ENCODE measurements around the gene LHFPL4. TPM values are rescaled to one million over a fixed set of nuclear protein-coding genes. Genes with fewer than 3 reads are reported as not detected.
"Not testable (repeated sequence)": the region's sequence is repeated elsewhere in the genome, so short reads cannot be mapped to it uniquely, and the experiment has no call there.

Gene LHFPL4
- under 1 TPM in 6 of 10 donors, not detected in 4; 0.03 to 0.08 (median 0.05) TPM for polyA plus RNA-seq (ENCODE audit: insufficient read length in 10 of 10)
- long read RNA-seq, donor 1: 0 reads
- long read RNA-seq, donor 2: 0 reads
- long read RNA-seq, donor 3: 0 reads
- long read RNA-seq, donor 4: 0 reads
- long read RNA-seq, donor 5: 0 reads
- long read RNA-seq, donor 6: 0 reads
- long read RNA-seq, donor 7: 0 reads
- long read RNA-seq, donor 8: 0 reads
- long read RNA-seq, donor 9: 0 reads

GRCh38 chr3:9553021-9553947, at the start of gene LHFPL4:
LHFPL4 (minus strand) TSS chr3:9553822; CDS start chr3:9552679, 1,143 bp downstream.
- no peak for DNase-seq

- no peak for DNase-seq
Measured at GRCh38 chr3:9602620-9603019, 49.0 kb upstream of the LHFPL4 start.

GRCh38 chr3:9601006-9601581, 47.5 kb upstream of the LHFPL4 start:
- DNase-seq: not testable (repeated sequence)

- peak; percentile 0 to 11 (median 10) for DNase-seq
Measured at GRCh38 chr3:9600597-9600996, 47.0 kb upstream of the LHFPL4 start.

- DNase-seq: no peak
Measured at GRCh38 chr3:9598783-9599387, 45.3 kb upstream of the LHFPL4 start.

GRCh38 chr3:9595877-9596276, 42.3 kb upstream of the LHFPL4 start:
- no peak for DNase-seq

GRCh38 chr3:9591781-9592180, 38.2 kb upstream of the LHFPL4 start:
- DNase-seq: not testable (repeated sequence)

GRCh38 chr3:9590282-9590791, 36.7 kb upstream of the LHFPL4 start:
- DNase-seq: no peak

GRCh38 chr3:9583792-9584191, 30.2 kb upstream of the LHFPL4 start:
- DNase-seq: no peak

GRCh38 chr3:9583371-9583770, 29.7 kb upstream of the LHFPL4 start:
- DNase-seq: no peak

- no peak for DNase-seq
Measured at GRCh38 chr3:9582332-9582731, 28.7 kb upstream of the LHFPL4 start.

- DNase-seq: no peak
Measured at GRCh38 chr3:9581742-9582141, 28.1 kb upstream of the LHFPL4 start.

GRCh38 chr3:9569054-9569453, 15.4 kb upstream of the LHFPL4 start:
- DNase-seq: no peak

GRCh38 chr3:9565316-9565715, 11.7 kb upstream of the LHFPL4 start:
- DNase-seq: no peak

GRCh38 chr3:9563851-9564250, 10.2 kb upstream of the LHFPL4 start:
- no peak for DNase-seq

- not testable (repeated sequence) for DNase-seq
Measured at GRCh38 chr3:9560056-9560455, 6.4 kb upstream of the LHFPL4 start.

- no peak for DNase-seq
Measured at GRCh38 chr3:9553948-9554513, 409 bp upstream of the LHFPL4 start.

GRCh38 chr3:9552252-9552999, 1.2 kb downstream of the LHFPL4 start:
- peak; percentile 19 to 78 (median 68) for DNase-seq

- no peak for DNase-seq
Measured at GRCh38 chr3:9550999-9551398, 2.6 kb downstream of the LHFPL4 start.

GRCh38 chr3:9549600-9549999, 4.0 kb downstream of the LHFPL4 start:
- no peak for DNase-seq

- no peak for DNase-seq
Measured at GRCh38 chr3:9548991-9549390, 4.6 kb downstream of the LHFPL4 start.

Measured in muscle of back (tissue), 13 donors.